HFF-Myc (cell line): ENCODE measurements around the gene SMG9.

Experiments
- DNase-seq: peaks from one replicate; pipeline ENCODE4 v3.0.0-alpha.2; 2011; ENCODE audit warnings: low read depth; ENCODE audit errors: extremely low read depth
- H3K4me3 ChIP-seq: replicated peaks from 2 replicates; pipeline ENCODE4 v1.5.1; 2011; ENCODE audit warnings: low read depth, mild to moderate bottlenecking, control low read depth, low read length
- CTCF ChIP-seq: IDR thresholded peaks from 2 replicates; pipeline ENCODE4 v1.5.1; 2012; ENCODE audit warnings: mild to moderate bottlenecking, low read depth, low read length, control low read depth; ENCODE audit errors: missing control alignments

SMG9 gene

GRCh38 chr19:43708716-43709115 is 46.0 kb downstream of the SMG9 start:
- no peak for TF ChIP-seq CTCF
- DNase-seq = no peak
- no peak overlapping the region for H3K4me3 ChIP-seq

- no peak for TF ChIP-seq CTCF
- no peak overlapping the region for H3K4me3 ChIP-seq
- DNase-seq = no peak
Observed at GRCh38 chr19:43707158-43707712, 47.5 kb downstream of the SMG9 start.

GRCh38 chr19:43705729-43706128 is 49.0 kb downstream of the SMG9 start:
- H3K4me3 ChIP-seq = no peak overlapping the region
- TF ChIP-seq CTCF = no peak
- DNase-seq = no peak

- H3K4me3 ChIP-seq = no peak overlapping the region
- TF ChIP-seq CTCF = no peak
- no peak for DNase-seq
Observed at GRCh38 chr19:43704002-43704705, 50.6 kb downstream of the SMG9 start.

GRCh38 chr19:43700395-43701000 is 54.3 kb downstream of the SMG9 start:
- peak overlapping the region; percentile 28 for H3K4me3 ChIP-seq
- TF ChIP-seq CTCF = no peak
- DNase-seq = peak; percentile 73

GRCh38 chr19:43699506-43700394 is 55.0 kb downstream of the SMG9 start:
- no peak for TF ChIP-seq CTCF
- peak overlapping the region; percentile 11 for H3K4me3 ChIP-seq

More at GRCh38 chr19:43699506-43700394, 55.0 kb downstream of the SMG9 start:
- DNase-seq = peak; percentile 27
